Measurements from ENCODE around the gene DPYSL5. TPM values are rescaled to one million over a fixed set of nuclear protein-coding genes. Genes with fewer than 3 reads are reported as not detected.

The DPYSL5 gene
- total RNA-seq, 6 donors from 2014 or later, result not detected

- no peaks in the 10 kb centered on the region for H3K27me3 ChIP-seq
- H3K4me1 ChIP-seq, result peaks cover 0 to 6% (median 3%) of the 10 kb centered on the region in 4 donors
- no peaks in the 10 kb centered on the region for H3K9me3 ChIP-seq
- H3K27ac ChIP-seq, result no peak overlapping the region
- H3K4me3 ChIP-seq, result no peak overlapping the region
- DNase-seq (no peak), ATAC-seq (ENCODE audit: low FRiP score in 2 of 2) (no peak)
- TF ChIP-seq CTCF (IDR thresholded peaks at IDR 0.05) (no peak), POLR2A (IDR thresholded peaks at IDR 0.05) (no peak), EP300 (IDR thresholded peaks at IDR 0.05) (no peak), POLR2AphosphoS5 (IDR thresholded peaks at IDR 0.05) (no peak)
- WGBS, 2 donors, result 60 to 62% methylated on average over 4 of the region's 4 CpGs
- no peaks in the 10 kb centered on the region for H3K36me3 ChIP-seq
Observed at GRCh38 chr2:26988058-26988860, 140.3 kb downstream of the DPYSL5 start.

- Histone ChIP-seq H3K27me3 (no peaks in the 10 kb centered on the region), H3K4me1 (no peaks in the 10 kb centered on the region), H3K9me3 (no peaks in the 10 kb centered on the region), H3K27ac (no peak overlapping the region), H3K4me3 (no peak overlapping the region), H3K36me3 (no peaks in the 10 kb centered on the region)
- ATAC-seq (ENCODE audit: low FRiP score in 2 of 2), result no peak
- WGBS, 2 donors, result 88 to 90% methylated on average over 8 of the region's 8 CpGs
- DNase-seq, result no peak
- TF ChIP-seq POLR2A (IDR thresholded peaks at IDR 0.05) (no peak), POLR2AphosphoS5 (IDR thresholded peaks at IDR 0.05) (no peak), EP300 (IDR thresholded peaks at IDR 0.05) (no peak), CTCF (IDR thresholded peaks at IDR 0.05) (no peak)
Observed at GRCh38 chr2:26989156-26989555, 141.2 kb downstream of the DPYSL5 start.

- Histone ChIP-seq H3K27me3 (no peaks in the 10 kb centered on the region), H3K27ac (no peak overlapping the region), H3K36me3 (no peaks in the 10 kb centered on the region), H3K9me3 (no peaks in the 10 kb centered on the region), H3K4me3 (no peak overlapping the region), H3K4me1 (no peaks in the 10 kb centered on the region)
- WGBS, 2 donors, result 75 to 80% methylated on average over 5 of the region's 5 CpGs
- no peak for TF ChIP-seq POLR2A (IDR thresholded peaks at IDR 0.05)
- no peak for TF ChIP-seq POLR2AphosphoS5 (IDR thresholded peaks at IDR 0.05)
- TF ChIP-seq EP300 (IDR thresholded peaks at IDR 0.05), result no peak
- TF ChIP-seq CTCF (IDR thresholded peaks at IDR 0.05), result no peak
- no peak for ATAC-seq (ENCODE audit: low FRiP score in 2 of 2)
- no peak for DNase-seq
Observed at GRCh38 chr2:26991717-26992116, 143.8 kb downstream of the DPYSL5 start.

GRCh38 chr2:26993768-26994167 lies 145.8 kb downstream of the DPYSL5 start:
- Histone ChIP-seq H3K4me1 (no peaks in the 10 kb centered on the region), H3K4me3 (no peak overlapping the region), H3K36me3 (no peaks in the 10 kb centered on the region), H3K27ac (no peak overlapping the region), H3K27me3 (no peaks in the 10 kb centered on the region), H3K9me3 (no peaks in the 10 kb centered on the region)
- ATAC-seq (ENCODE audit: low FRiP score in 2 of 2), result no peak
- no peak for DNase-seq
- whole genome bisulfite sequencing, 2 donors, result 81 to 88% methylated on average over 1 of the region's 1 CpG
- TF ChIP-seq POLR2AphosphoS5 (IDR thresholded peaks at IDR 0.05) (no peak), EP300 (IDR thresholded peaks at IDR 0.05) (no peak), CTCF (IDR thresholded peaks at IDR 0.05) (no peak), POLR2A (IDR thresholded peaks at IDR 0.05) (no peak)

GRCh38 chr2:26994983-26995382 lies 147.1 kb downstream of the DPYSL5 start:
- 95 to 100% methylated on average over 1 of the region's 1 CpG for WGBS, 2 donors
- no peak overlapping the region for H3K27ac ChIP-seq
- TF ChIP-seq POLR2A (IDR thresholded peaks at IDR 0.05), result no peak
- no peak for TF ChIP-seq CTCF (IDR thresholded peaks at IDR 0.05)
- H3K4me1 ChIP-seq, result no peaks in the 10 kb centered on the region
- DNase-seq (no peak), ATAC-seq (ENCODE audit: low FRiP score in 2 of 2) (no peak)
- no peaks in the 10 kb centered on the region for H3K27me3 ChIP-seq
- H3K4me3 ChIP-seq, result no peak overlapping the region
- H3K36me3 ChIP-seq, result no peaks in the 10 kb centered on the region
- H3K9me3 ChIP-seq, result no peaks in the 10 kb centered on the region
